Measurements from ENCODE around the gene ANKRD34B.

ANKRD34B gene

GRCh38 chr5:80569086-80569960 is 757 bp downstream of the ANKRD34B start:
- no peak for DNase-seq

- DNase-seq = no peak
These were observed 1.8 kb downstream of the ANKRD34B start for GRCh38 chr5:80568251-80568650.

- DNase-seq = no peak
These were observed 3.3 kb downstream of the ANKRD34B start for GRCh38 chr5:80566711-80567259.

- DNase-seq = no peak
These were observed 4.8 kb downstream of the ANKRD34B start for GRCh38 chr5:80565330-80565729.

- no peak for DNase-seq
These were observed 10.8 kb downstream of the ANKRD34B start for GRCh38 chr5:80559244-80559643.

GRCh38 chr5:80555099-80555498 is 15.0 kb downstream of the ANKRD34B start:
- no peak for DNase-seq

- no peak for DNase-seq
These were observed 15.4 kb downstream of the ANKRD34B start for GRCh38 chr5:80554646-80555045.

- DNase-seq = no peak
These were observed 28.7 kb downstream of the ANKRD34B start for GRCh38 chr5:80541392-80541791.

- DNase-seq = no peak
These were observed 29.4 kb downstream of the ANKRD34B start for GRCh38 chr5:80540691-80541090.

- DNase-seq = no peak
These were observed 53.3 kb downstream of the ANKRD34B start for GRCh38 chr5:80516826-80517225.

GRCh38 chr5:80509362-80509761 is 60.7 kb downstream of the ANKRD34B start:
- no peak for DNase-seq

GRCh38 chr5:80508844-80509243 is 61.2 kb downstream of the ANKRD34B start:
- DNase-seq = no peak

- DNase-seq = no peak
These were observed 62.4 kb downstream of the ANKRD34B start for GRCh38 chr5:80507663-80508062.

Measured in NCI-H345 (cell line).